H9 (cell line): Measurements from ENCODE around the gene WDR64. TPM values are rescaled to one million over a fixed set of nuclear protein-coding genes. Genes with fewer than 3 reads are reported as not detected.

Experiments
- DNase-seq: peaks from one replicate; pipeline ENCODE4 v3.0.0-alpha.2; 2017
- H2AFZ ChIP-seq: one replicate; pipeline ENCODE4 v1.6.1; 2013; ENCODE audit warnings: mild to moderate bottlenecking, low read length, control low read depth, moderate library complexity
- H2AK5ac ChIP-seq: 2 replicates; pipeline ENCODE4 v1.6.1; 2013; ENCODE audit warnings: low read length, control low read depth, mixed read lengths; ENCODE audit not compliant: insufficient read length
- H2BK120ac ChIP-seq: one replicate; pipeline ENCODE4 v1.6.1; 2013; ENCODE audit warnings: low read depth, mild to moderate bottlenecking, low read length, control low read depth, inconsistent platforms; ENCODE audit not compliant: poor library complexity, severe bottlenecking
- H2BK12ac ChIP-seq: 2 replicates; pipeline ENCODE4 v1.6.1; 2013; ENCODE audit warnings: low read length, control low read depth, mixed read lengths, low read depth; ENCODE audit not compliant: insufficient read length
- H2BK15ac ChIP-seq: 2 replicates; pipeline ENCODE4 v1.6.1; 2013; ENCODE audit warnings: low read depth, low read length, control low read depth
- H2BK20ac ChIP-seq: one replicate; pipeline ENCODE4 v1.6.1; 2013; ENCODE audit warnings: low read depth, mild to moderate bottlenecking, low read length, control low read depth, inconsistent platforms; ENCODE audit not compliant: poor library complexity, severe bottlenecking
- H2BK5ac ChIP-seq: 2 replicates; pipeline ENCODE4 v1.6.1; 2013; ENCODE audit warnings: low read length, control low read depth, mixed read lengths; ENCODE audit not compliant: insufficient read length
- H3K14ac ChIP-seq: 2 replicates; pipeline ENCODE4 v1.6.1; 2013; ENCODE audit warnings: low read length, control low read depth; ENCODE audit not compliant: insufficient read depth
- H3K18ac ChIP-seq: 2 replicates; pipeline ENCODE4 v1.6.1; 2013; ENCODE audit warnings: low read depth, mild to moderate bottlenecking, mixed read lengths, low read length, control low read depth; ENCODE audit not compliant: insufficient read length
- H3K23ac ChIP-seq: 2 replicates; pipeline ENCODE4 v1.6.1; 2013; ENCODE audit warnings: low read length, control low read depth, mixed read lengths, low read depth; ENCODE audit not compliant: insufficient read length
- H3K23me2 ChIP-seq: 2 replicates; pipeline ENCODE4 v1.6.1; 2013; ENCODE audit warnings: low read depth, mild to moderate bottlenecking, mixed read lengths, low read length, control low read depth; ENCODE audit not compliant: insufficient read length, poor library complexity, severe bottlenecking
- H3K27ac ChIP-seq: 2 replicates; pipeline ENCODE4 v1.5.1; 2013; ENCODE audit warnings: low read length, control low read depth, mixed read lengths, low read depth; ENCODE audit not compliant: insufficient read length
- H3K27me3 ChIP-seq: 2 replicates; pipeline ENCODE4 v1.6.1; 2013; ENCODE audit warnings: low read length, control low read depth, inconsistent platforms; ENCODE audit not compliant: insufficient read depth
- H3K4ac ChIP-seq: 2 replicates; pipeline ENCODE4 v1.6.1; 2013; ENCODE audit warnings: low read depth, mild to moderate bottlenecking, control low read depth, inconsistent platforms, low read length, moderate library complexity
- H3K4me1 ChIP-seq: 2 replicates; pipeline ENCODE4 v1.6.1; 2013; ENCODE audit warnings: low read length, control low read depth, inconsistent platforms; ENCODE audit not compliant: insufficient read depth
- H3K4me2 ChIP-seq: 2 replicates; pipeline ENCODE4 v1.6.1; 2013; ENCODE audit warnings: low read length, control low read depth, mixed read lengths; ENCODE audit not compliant: insufficient read length, insufficient read depth
- H3K56ac ChIP-seq: 2 replicates; pipeline ENCODE4 v1.6.1; 2013; ENCODE audit warnings: low read depth, mild to moderate bottlenecking, mixed read lengths, low read length, control low read depth; ENCODE audit not compliant: insufficient read length
- H3K79me1 ChIP-seq: 2 replicates; pipeline ENCODE4 v1.6.1; 2013; ENCODE audit warnings: low read depth, mild to moderate bottlenecking, moderate library complexity, low read length, control low read depth, inconsistent platforms; ENCODE audit not compliant: insufficient read depth, poor library complexity, severe bottlenecking
- H3K79me2 ChIP-seq: 2 replicates; pipeline ENCODE4 v1.6.1; 2013; ENCODE audit warnings: low read length, control low read depth, inconsistent platforms; ENCODE audit not compliant: insufficient read depth
- H3K9ac ChIP-seq: 2 replicates; pipeline ENCODE4 v1.6.1; 2013; ENCODE audit warnings: low read length, control low read depth, mixed read lengths; ENCODE audit not compliant: insufficient read length; ENCODE audit errors: extremely low read depth
- H3K9me3 ChIP-seq: one replicate; pipeline ENCODE4 v1.6.1; 2013; ENCODE audit warnings: low read depth, low read length, inconsistent platforms; ENCODE audit not compliant: control insufficient read depth
- H3T11ph ChIP-seq: one replicate; pipeline ENCODE4 v1.6.1; 2013; ENCODE audit warnings: mild to moderate bottlenecking, low read length, control low read depth, inconsistent platforms
- H4K20me1 ChIP-seq: one replicate; pipeline ENCODE4 v1.6.1; 2013; ENCODE audit not compliant: control insufficient read depth, insufficient read length, insufficient read depth
- H4K5ac ChIP-seq: 2 replicates; pipeline ENCODE4 v1.6.1; 2013; ENCODE audit warnings: low read depth, mild to moderate bottlenecking, mixed read lengths, low read length, control low read depth; ENCODE audit not compliant: insufficient read length
- H4K8ac ChIP-seq: replicated peaks from 2 replicates; pipeline ENCODE4 v1.6.1; 2013; ENCODE audit warnings: low read length, control low read depth, mixed read lengths, low read depth; ENCODE audit not compliant: insufficient read length
- H4K91ac ChIP-seq: 2 replicates; pipeline ENCODE4 v1.6.1; 2013; ENCODE audit warnings: low read depth, mild to moderate bottlenecking, moderate library complexity, mixed read lengths, low read length, control low read depth; ENCODE audit not compliant: insufficient read length
- H3K27ac Mint-ChIP-seq, 3 experiments: 2 replicates in 2 of 3; 3 replicates in 1 of 3; pipeline ENCODE4 v1.8.0; 2020 to 2021; ENCODE audit warnings: mixed read lengths in 3 of 3, mild to moderate bottlenecking in 1 of 3, moderate library complexity in 1 of 3
- H3K27me3 Mint-ChIP-seq: 2 replicates; pipeline ENCODE4 v1.8.0; 2021; ENCODE audit warnings: low read depth, mild to moderate bottlenecking, moderate library complexity, mixed read lengths
- H3K36me3 Mint-ChIP-seq, 3 experiments: 2 replicates in 2 of 3; 3 replicates in 1 of 3; pipeline ENCODE4 v1.8.0; 2020 to 2021; ENCODE audit warnings: low read depth in 3 of 3, mixed read lengths in 3 of 3; ENCODE audit not compliant: insufficient read depth in 1 of 3
- H3K4me1 Mint-ChIP-seq, 2 experiments: 2 replicates each; pipeline ENCODE4 v1.8.0; 2020; ENCODE audit warnings: mixed read lengths in 2 of 2
- H3K4me3 Mint-ChIP-seq, 2 experiments: 2 replicates in 1 of 2; 3 replicates in 1 of 2; pipeline ENCODE4 v1.8.0; 2020 to 2021; ENCODE audit warnings: mild to moderate bottlenecking in 2 of 2, mixed read lengths in 2 of 2, moderate library complexity in 1 of 2
- H3K9me3 Mint-ChIP-seq, 2 experiments: 2 replicates in 1 of 2; 3 replicates in 1 of 2; pipeline ENCODE4 v1.8.0; 2020; ENCODE audit warnings: mild to moderate bottlenecking in 2 of 2, mixed read lengths in 2 of 2, moderate library complexity in 1 of 2
- WGBS: extraction: QIAGEN DNeasy Blood & Tissue Kit; methylation state at CpG from one replicate; pipeline ENCODE4 v1.1.7; 2013; ENCODE audit warnings: missing lambda C conversion rate, low lambda C conversion rate, mixed read lengths; ENCODE audit not compliant: insufficient read length; ENCODE audit errors: extremely low coverage; 5-methylcytosine and 5-hydroxymethylcytosine counted together
- total RNA-seq: library from RNA; stranded (reverse); gene quantifications from 2 replicates; pipeline ENCODE4 v1.2.1, GENCODE V29; 2021
- TF ChIP-seq, protein P1 (sequence below): fragments of 200-600 bp; sonication (generic); conservative IDR thresholded peaks from 3 replicates; pipeline ENCODE4 v1.8.0; 2021; ENCODE audit warnings: antibody characterized with exemption, mild to moderate bottlenecking

Gene WDR64
- total RNA-seq, 1 experiment from 2014 or later, result not detected

- TF ChIP-seq, protein P1, sequence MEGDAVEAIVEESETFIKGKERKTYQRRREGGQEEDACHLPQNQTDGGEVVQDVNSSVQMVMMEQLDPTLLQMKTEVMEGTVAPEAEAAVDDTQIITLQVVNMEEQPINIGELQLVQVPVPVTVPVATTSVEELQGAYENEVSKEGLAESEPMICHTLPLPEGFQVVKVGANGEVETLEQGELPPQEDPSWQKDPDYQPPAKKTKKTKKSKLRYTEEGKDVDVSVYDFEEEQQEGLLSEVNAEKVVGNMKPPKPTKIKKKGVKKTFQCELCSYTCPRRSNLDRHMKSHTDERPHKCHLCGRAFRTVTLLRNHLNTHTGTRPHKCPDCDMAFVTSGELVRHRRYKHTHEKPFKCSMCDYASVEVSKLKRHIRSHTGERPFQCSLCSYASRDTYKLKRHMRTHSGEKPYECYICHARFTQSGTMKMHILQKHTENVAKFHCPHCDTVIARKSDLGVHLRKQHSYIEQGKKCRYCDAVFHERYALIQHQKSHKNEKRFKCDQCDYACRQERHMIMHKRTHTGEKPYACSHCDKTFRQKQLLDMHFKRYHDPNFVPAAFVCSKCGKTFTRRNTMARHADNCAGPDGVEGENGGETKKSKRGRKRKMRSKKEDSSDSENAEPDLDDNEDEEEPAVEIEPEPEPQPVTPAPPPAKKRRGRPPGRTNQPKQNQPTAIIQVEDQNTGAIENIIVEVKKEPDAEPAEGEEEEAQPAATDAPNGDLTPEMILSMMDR, result no peak
- Histone ChIP-seq H2BK12ac (no peak overlapping the region), H2BK20ac (no peak overlapping the region), H3K9ac (no peak overlapping the region), H2BK5ac (no peak overlapping the region), H2BK15ac (no peak overlapping the region), H3K23me2 (no peaks in the 10 kb centered on the region), H2BK120ac (no peak overlapping the region), H4K91ac (no peak overlapping the region), H2AK5ac (no peak overlapping the region), H3K14ac (no peak overlapping the region), H3T11ph (no peak overlapping the region), H3K18ac (no peak overlapping the region), H3K79me2 (no peaks in the 10 kb centered on the region), H4K20me1 (no peaks in the 10 kb centered on the region), H4K5ac (no peak overlapping the region), H3K27me3 (no peaks in the 10 kb centered on the region), H3K4me1 (no peaks in the 10 kb centered on the region), H3K56ac (peak overlapping the region; percentile 70), H2AFZ (no peak overlapping the region), H3K79me1 (no peaks in the 10 kb centered on the region), H3K4ac (no peak overlapping the region), H3K4me2 (no peak overlapping the region), H4K8ac (no peak overlapping the region), H3K23ac (no peak overlapping the region), H3K9me3 (no peaks in the 10 kb centered on the region), H3K27ac (no peak overlapping the region)
- DNase-seq, result no peak
- Mint-ChIP-seq H3K36me3 (no peaks in the 10 kb centered on the region), H3K27ac (no peak overlapping the region), H3K27me3 (no peaks in the 10 kb centered on the region), H3K9me3 (no peaks in the 10 kb centered on the region), H3K4me1 (no peaks in the 10 kb centered on the region), H3K4me3 (no peak overlapping the region)
- WGBS, result no CpG with 5 or more reads among the region's 4 CpGs
Measured at GRCh38 chr1:241679404-241679803, 27.3 kb downstream of the WDR64 start.
